Measurements from ENCODE around the gene FYN. TPM values are rescaled to one million over a fixed set of nuclear protein-coding genes. Genes with fewer than 3 reads are reported as not detected.

The FYN gene
- total RNA-seq, 1 experiment from 2014 or later, result 18.5 TPM

- Histone ChIP-seq H3K27ac (ENCODE audit: low read depth, low read length) (no peak overlapping the region), H3K9me3 (ENCODE audit: control insufficient read depth in 1 of 2, insufficient read depth in 1 of 2, low read depth in 1 of 2, low read length in 2 of 2) (no peaks in the 10 kb centered on the region), H3K9ac (ENCODE audit: low read length) (no peak overlapping the region), H4K20me1 (ENCODE audit: insufficient read depth) (no peaks in the 10 kb centered on the region), H3K27me3 (ENCODE audit: insufficient read depth, low read length) (no peaks in the 10 kb centered on the region), H3K4me2 (ENCODE audit: low read length) (no peak overlapping the region), H3K79me2 (ENCODE audit: insufficient read depth, low read length) (no peaks in the 10 kb centered on the region), H3K4me1 (ENCODE audit: control insufficient read depth in 1 of 2, insufficient read depth in 2 of 2, low read length in 2 of 2) (peaks cover 0 to under 1% of the 10 kb centered on the region in 2 experiments; a peak in 1 of 4 replicates), H3K4me3 (replicated peaks in 1 of 2; ENCODE audit: low read depth in 1 of 2, low read length in 2 of 2) (no peak overlapping the region), H2AFZ (ENCODE audit: low read depth, low read length, poor library complexity, severe bottlenecking) (no peak overlapping the region), H3K9me2 (ENCODE audit: insufficient read depth) (no peaks in the 10 kb centered on the region), H3K36me3 (ENCODE audit: control insufficient read depth in 1 of 2, insufficient read depth in 2 of 2, low read length in 2 of 2) (no peaks in the 10 kb centered on the region)
- no peak for ATAC-seq
- DNase-seq (ENCODE audit: low read depth, low spot score), result no peak
- POLR2A ChIA-PET, result no interaction called here
- RAD21 ChIA-PET (ENCODE audit: low non-redundant PET in 1 of 2, low total read pairs in 2 of 2, uncharacterized antibody in 2 of 2, unreplicated experiment in 2 of 2), result no interaction called here
- no TSS peak for BruUV-seq (replicated peaks)
- CTCF ChIA-PET, result no interaction called here
- TF ChIP-seq EZH2 (IDR thresholded peaks at IDR 0.05) (no peak), SIN3A (IDR thresholded peaks at IDR 0.05; ENCODE audit: low read depth) (no peak), JUND (IDR thresholded peaks at IDR 0.05) (no peak), POLR2AphosphoS5 (IDR thresholded peaks at IDR 0.05; ENCODE audit: low read depth, low read length) (no peak), TCF7L2 (IDR thresholded peaks at IDR 0.05; ENCODE audit: borderline replicate concordance, extremely low read depth, insufficient read depth, insufficient read length) (no peak), CBX3 (IDR thresholded peaks at IDR 0.05; ENCODE audit: low read depth) (no peak), ZFX (IDR thresholded peaks at IDR 0.05) (no peak)
- TF ChIP-seq, protein P1, sequence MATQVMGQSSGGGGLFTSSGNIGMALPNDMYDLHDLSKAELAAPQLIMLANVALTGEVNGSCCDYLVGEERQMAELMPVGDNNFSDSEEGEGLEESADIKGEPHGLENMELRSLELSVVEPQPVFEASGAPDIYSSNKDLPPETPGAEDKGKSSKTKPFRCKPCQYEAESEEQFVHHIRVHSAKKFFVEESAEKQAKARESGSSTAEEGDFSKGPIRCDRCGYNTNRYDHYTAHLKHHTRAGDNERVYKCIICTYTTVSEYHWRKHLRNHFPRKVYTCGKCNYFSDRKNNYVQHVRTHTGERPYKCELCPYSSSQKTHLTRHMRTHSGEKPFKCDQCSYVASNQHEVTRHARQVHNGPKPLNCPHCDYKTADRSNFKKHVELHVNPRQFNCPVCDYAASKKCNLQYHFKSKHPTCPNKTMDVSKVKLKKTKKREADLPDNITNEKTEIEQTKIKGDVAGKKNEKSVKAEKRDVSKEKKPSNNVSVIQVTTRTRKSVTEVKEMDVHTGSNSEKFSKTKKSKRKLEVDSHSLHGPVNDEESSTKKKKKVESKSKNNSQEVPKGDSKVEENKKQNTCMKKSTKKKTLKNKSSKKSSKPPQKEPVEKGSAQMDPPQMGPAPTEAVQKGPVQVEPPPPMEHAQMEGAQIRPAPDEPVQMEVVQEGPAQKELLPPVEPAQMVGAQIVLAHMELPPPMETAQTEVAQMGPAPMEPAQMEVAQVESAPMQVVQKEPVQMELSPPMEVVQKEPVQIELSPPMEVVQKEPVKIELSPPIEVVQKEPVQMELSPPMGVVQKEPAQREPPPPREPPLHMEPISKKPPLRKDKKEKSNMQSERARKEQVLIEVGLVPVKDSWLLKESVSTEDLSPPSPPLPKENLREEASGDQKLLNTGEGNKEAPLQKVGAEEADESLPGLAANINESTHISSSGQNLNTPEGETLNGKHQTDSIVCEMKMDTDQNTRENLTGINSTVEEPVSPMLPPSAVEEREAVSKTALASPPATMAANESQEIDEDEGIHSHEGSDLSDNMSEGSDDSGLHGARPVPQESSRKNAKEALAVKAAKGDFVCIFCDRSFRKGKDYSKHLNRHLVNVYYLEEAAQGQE (IDR thresholded peaks at IDR 0.05; ENCODE audit: low read depth), result no peak
- intact Hi-C loops (cut with micrococcal nuclease), result no loop called here
Measured at GRCh38 chr6:111715321-111715720, 157.9 kb downstream of the FYN start.
